ENCODE measurements around the gene MRPL4. TPM values are rescaled to one million over a fixed set of nuclear protein-coding genes. Genes with fewer than 3 reads are reported as not detected.

Gene MRPL4
- total RNA-seq, 1 experiment from 2014 or later = 85.9 TPM

DNA sequence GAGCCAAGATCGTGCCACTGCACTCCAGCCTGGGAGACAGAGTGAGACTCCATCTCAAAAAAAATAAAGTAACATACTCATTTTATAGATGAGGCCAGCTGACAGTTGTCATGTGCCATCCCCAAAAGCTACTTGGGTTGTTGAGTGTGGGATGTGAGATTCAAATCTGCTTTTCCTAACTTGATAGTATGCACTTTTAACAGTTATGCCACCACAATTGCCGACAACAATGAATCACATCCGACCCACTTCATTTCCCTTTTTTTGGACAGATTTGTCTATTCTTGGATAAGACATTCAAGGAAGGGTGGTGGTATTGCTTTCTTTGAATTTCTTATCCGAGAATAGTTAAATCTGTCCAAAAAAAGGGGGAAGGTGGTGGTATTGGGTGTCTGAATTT is 41.0 kb upstream of the MRPL4 start:
- no peak overlapping the region for H3K27ac Mint-ChIP-seq (ENCODE audit: unreplicated experiment)
- ChIA-PET CTCF (no interaction called here), POLR2A (no interaction called here)
- intact Hi-C loops (cut with micrococcal nuclease; ENCODE audit: unreplicated experiment) = no loop called here
- H3K4me1 Mint-ChIP-seq (ENCODE audit: low read depth, unreplicated experiment) = no peaks in the 10 kb centered on the region
- no peaks in the 10 kb centered on the region for H3K9me3 Mint-ChIP-seq (ENCODE audit: unreplicated experiment)
- no peaks in the 10 kb centered on the region for H3K36me3 ChIP-seq (ENCODE audit: control insufficient read depth, insufficient read depth, low read length)
- no peaks in the 10 kb centered on the region for H3K27me3 ChIP-seq (replicated peaks; ENCODE audit: control insufficient read depth, insufficient read depth, low read length)
- 0 out of 2 replicates have a peak, but pooled peaks cover 3% of the 10 kb centered on the region for H3K4me1 ChIP-seq
- no peaks in the 10 kb centered on the region for H3K36me3 Mint-ChIP-seq (ENCODE audit: insufficient read depth, unreplicated experiment)
- DNase-seq = no peak
- TF ChIP-seq, protein P1, sequence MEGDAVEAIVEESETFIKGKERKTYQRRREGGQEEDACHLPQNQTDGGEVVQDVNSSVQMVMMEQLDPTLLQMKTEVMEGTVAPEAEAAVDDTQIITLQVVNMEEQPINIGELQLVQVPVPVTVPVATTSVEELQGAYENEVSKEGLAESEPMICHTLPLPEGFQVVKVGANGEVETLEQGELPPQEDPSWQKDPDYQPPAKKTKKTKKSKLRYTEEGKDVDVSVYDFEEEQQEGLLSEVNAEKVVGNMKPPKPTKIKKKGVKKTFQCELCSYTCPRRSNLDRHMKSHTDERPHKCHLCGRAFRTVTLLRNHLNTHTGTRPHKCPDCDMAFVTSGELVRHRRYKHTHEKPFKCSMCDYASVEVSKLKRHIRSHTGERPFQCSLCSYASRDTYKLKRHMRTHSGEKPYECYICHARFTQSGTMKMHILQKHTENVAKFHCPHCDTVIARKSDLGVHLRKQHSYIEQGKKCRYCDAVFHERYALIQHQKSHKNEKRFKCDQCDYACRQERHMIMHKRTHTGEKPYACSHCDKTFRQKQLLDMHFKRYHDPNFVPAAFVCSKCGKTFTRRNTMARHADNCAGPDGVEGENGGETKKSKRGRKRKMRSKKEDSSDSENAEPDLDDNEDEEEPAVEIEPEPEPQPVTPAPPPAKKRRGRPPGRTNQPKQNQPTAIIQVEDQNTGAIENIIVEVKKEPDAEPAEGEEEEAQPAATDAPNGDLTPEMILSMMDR (IDR thresholded peaks at IDR 0.05; ENCODE audit: insufficient read depth in 1 of 2, low read depth in 1 of 2, low read length in 1 of 2, severe bottlenecking in 1 of 2, unreplicated experiment in 1 of 2) = no peak
- no peaks in the 10 kb centered on the region for H3K27me3 Mint-ChIP-seq (ENCODE audit: insufficient read depth, unreplicated experiment)
- no peak overlapping the region for H3K4me3 ChIP-seq (ENCODE audit: low read depth, low read length)
- no TSS peak for BruUV-seq (replicated peaks)
- peaks cover 5% of the 10 kb centered on the region; the same call in 1 of the 2 replicates for H3K9me3 ChIP-seq
- no peak overlapping the region for H3K4me3 Mint-ChIP-seq (ENCODE audit: unreplicated experiment)

DNA sequence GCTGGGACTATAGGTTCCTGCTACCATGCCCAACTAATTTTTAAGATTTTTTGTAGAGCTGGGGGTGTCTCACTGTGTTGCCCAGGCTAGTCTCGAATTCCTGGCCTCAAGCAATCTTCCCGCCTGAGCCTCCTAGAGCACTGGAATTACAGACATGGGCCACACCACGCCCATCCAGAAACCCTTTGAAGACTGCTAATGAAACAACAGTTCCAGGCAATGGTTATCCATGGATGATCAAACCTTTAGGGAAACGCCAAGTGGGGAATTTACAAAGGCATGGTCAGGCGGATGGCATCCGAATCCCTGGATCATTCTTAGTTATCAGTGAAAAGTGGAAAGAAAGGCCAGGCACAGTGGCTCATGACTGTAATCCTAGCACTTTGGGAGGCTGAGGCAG is 40.3 kb upstream of the MRPL4 start:
- Histone ChIP-seq H3K27me3 (replicated peaks; ENCODE audit: control insufficient read depth, insufficient read depth, low read length) (no peaks in the 10 kb centered on the region), H3K4me3 (ENCODE audit: low read depth, low read length) (no peak overlapping the region), H3K9me3 (peaks cover 5% of the 10 kb centered on the region; the same call in 1 of the 2 replicates), H3K4me1 (no peaks in the 10 kb centered on the region), H3K36me3 (ENCODE audit: control insufficient read depth, insufficient read depth, low read length) (no peaks in the 10 kb centered on the region)
- ChIA-PET POLR2A (no interaction called here), CTCF (no interaction called here)
- Mint-ChIP-seq H3K36me3 (ENCODE audit: insufficient read depth, unreplicated experiment) (no peaks in the 10 kb centered on the region), H3K27me3 (ENCODE audit: insufficient read depth, unreplicated experiment) (no peaks in the 10 kb centered on the region), H3K4me1 (ENCODE audit: low read depth, unreplicated experiment) (no peaks in the 10 kb centered on the region), H3K9me3 (ENCODE audit: unreplicated experiment) (no peaks in the 10 kb centered on the region), H3K27ac (ENCODE audit: unreplicated experiment) (no peak overlapping the region), H3K4me3 (ENCODE audit: unreplicated experiment) (no peak overlapping the region)
- intact Hi-C loops (cut with micrococcal nuclease; ENCODE audit: unreplicated experiment) = no loop called here
- DNase-seq = no peak
- TF ChIP-seq, protein P1 (IDR thresholded peaks at IDR 0.05; ENCODE audit: insufficient read depth in 1 of 2, low read depth in 1 of 2, low read length in 1 of 2, severe bottlenecking in 1 of 2, unreplicated experiment in 1 of 2) = no peak
- BruUV-seq (replicated peaks) = no TSS peak

DNA sequence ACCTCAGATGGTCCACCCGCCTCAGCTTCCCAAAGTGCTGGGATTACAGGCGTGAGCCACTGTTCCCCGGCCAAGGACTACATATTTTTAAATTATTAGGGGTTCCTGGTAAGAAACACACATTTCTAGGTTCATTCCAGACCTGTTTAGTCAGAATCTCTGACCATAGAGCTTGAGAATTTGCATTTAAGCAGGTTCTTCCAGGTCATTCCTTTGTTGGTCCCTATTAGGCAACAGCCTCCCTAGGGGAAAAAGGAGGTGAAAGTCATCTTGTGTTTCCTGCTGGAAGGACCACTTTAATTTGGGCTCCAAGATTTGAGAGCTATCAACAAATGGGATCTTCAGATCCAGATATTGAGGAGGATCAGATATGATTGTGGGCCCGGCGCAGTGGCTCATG is 37.2 kb upstream of the MRPL4 start:
- H3K4me3 ChIP-seq (ENCODE audit: low read depth, low read length) = no peak overlapping the region
- no peaks in the 10 kb centered on the region for H3K4me1 ChIP-seq
- H3K9me3 ChIP-seq = no peaks in the 10 kb centered on the region
- DNase-seq = peak in 1 of 2 experiments; percentile 18
- H3K27me3 Mint-ChIP-seq (ENCODE audit: insufficient read depth, unreplicated experiment) = no peaks in the 10 kb centered on the region
- H3K4me3 Mint-ChIP-seq (ENCODE audit: unreplicated experiment) = no peak overlapping the region
- TF ChIP-seq, protein P1 (IDR thresholded peaks at IDR 0.05; ENCODE audit: insufficient read depth in 1 of 2, low read depth in 1 of 2, low read length in 1 of 2, severe bottlenecking in 1 of 2, unreplicated experiment in 1 of 2) = no peak
- no peaks in the 10 kb centered on the region for H3K36me3 ChIP-seq (ENCODE audit: control insufficient read depth, insufficient read depth, low read length)
- no peaks in the 10 kb centered on the region for H3K27me3 ChIP-seq (replicated peaks; ENCODE audit: control insufficient read depth, insufficient read depth, low read length)
- H3K36me3 Mint-ChIP-seq (ENCODE audit: insufficient read depth, unreplicated experiment) = no peaks in the 10 kb centered on the region
- CTCF ChIA-PET = interaction anchor here (0.7 kb wide), 1 partner anchor 215 kb away, joined by 3 read pairs; no protein-coding TSS in a partner anchor
- no TSS peak for BruUV-seq (replicated peaks)
- intact Hi-C loops (cut with micrococcal nuclease; ENCODE audit: unreplicated experiment) = no loop called here
- no peaks in the 10 kb centered on the region for H3K9me3 Mint-ChIP-seq (ENCODE audit: unreplicated experiment)
- H3K4me1 Mint-ChIP-seq (ENCODE audit: low read depth, unreplicated experiment) = no peaks in the 10 kb centered on the region
- no peak overlapping the region for H3K27ac Mint-ChIP-seq (ENCODE audit: unreplicated experiment)
- POLR2A ChIA-PET = no interaction called here
